ENCODE results near the gene ARHGDIA. TPM values are rescaled to one million over a fixed set of nuclear protein-coding genes. Genes with fewer than 3 reads are reported as not detected.

Gene ARHGDIA
- total RNA-seq, 4 donors from 2014 or later, result 120 to 219 (median 169) TPM

- ATAC-seq, result peak; percentile 56
- TF ChIP-seq POLR2AphosphoS5 (IDR thresholded peaks at IDR 0.05) (no peak), POLR2A (IDR thresholded peaks at IDR 0.05) (no peak), CTCF (IDR thresholded peaks at IDR 0.05) (no peak), EP300 (IDR thresholded peaks at IDR 0.05) (no peak)
- Histone ChIP-seq H3K27me3 (peaks cover 24% of the 10 kb centered on the region), H3K9me3 (no peaks in the 10 kb centered on the region), H3K4me3 (peak within 1 kb of the TSS in 1 of 2 donors; percentile 50), H3K27ac (peak within 1 kb of the TSS in 1 of 4 donors; percentile 26), H3K4me1 (peaks cover 0 to 20% (median 11%) of the 10 kb centered on the region in 3 donors), H3K36me3 (peaks cover 0 to 77% of the 10 kb centered on the region in 2 donors)
- no CpG with 5 or more reads among the region's 79 CpGs for WGBS, 2 donors (ENCODE audit: low coverage in 1 of 2)
Measured at GRCh38 chr17:81902023-81902652, 31.0 kb upstream of the ARHGDIA start, which contains the start of gene NPB. NPB (plus strand) TSS chr17:81902238; CDS start chr17:81902278, 40 bp downstream.

GRCh38 chr17:81901167-81902022 is 30.3 kb upstream of the ARHGDIA start:
- TF ChIP-seq POLR2A (IDR thresholded peaks at IDR 0.05), result no peak
- TF ChIP-seq POLR2AphosphoS5 (IDR thresholded peaks at IDR 0.05), result no peak
- no peak for TF ChIP-seq EP300 (IDR thresholded peaks at IDR 0.05)
- no peak for TF ChIP-seq CTCF (IDR thresholded peaks at IDR 0.05)
- peaks cover 0 to 77% of the 10 kb centered on the region in 2 donors for H3K36me3 ChIP-seq
- peaks cover 24% of the 10 kb centered on the region for H3K27me3 ChIP-seq
- no peak for ATAC-seq
- H3K4me1 ChIP-seq, result peaks cover 0 to 20% (median 11%) of the 10 kb centered on the region in 3 donors
- 86 to 89% methylated on average over 6 of the region's 21 CpGs for WGBS, 2 donors (ENCODE audit: low coverage in 1 of 2)
- H3K9me3 ChIP-seq, result no peaks in the 10 kb centered on the region
- peak overlapping the region in 1 of 4 donors; percentile 26 for H3K27ac ChIP-seq
- peak overlapping the region in 1 of 2 donors; percentile 50 for H3K4me3 ChIP-seq

- Histone ChIP-seq H3K4me1 (peaks cover 0 to 20% (median 11%) of the 10 kb centered on the region in 3 donors), H3K4me3 (no peak overlapping the region), H3K36me3 (peaks cover 0 to 77% of the 10 kb centered on the region in 2 donors), H3K27me3 (peaks cover 24% of the 10 kb centered on the region), H3K27ac (no peak overlapping the region), H3K9me3 (no peaks in the 10 kb centered on the region)
- no peak for TF ChIP-seq POLR2AphosphoS5 (IDR thresholded peaks at IDR 0.05)
- TF ChIP-seq EP300 (IDR thresholded peaks at IDR 0.05), result no peak
- TF ChIP-seq CTCF (IDR thresholded peaks at IDR 0.05), result no peak
- no peak for TF ChIP-seq POLR2A (IDR thresholded peaks at IDR 0.05)
- WGBS, 2 donors (ENCODE audit: low coverage in 1 of 2), result 76 to 92% methylated on average over 2 to 9 of the region's 18 CpGs
- ATAC-seq, result no peak
Measured at GRCh38 chr17:81900181-81900820, 29.2 kb upstream of the ARHGDIA start.

GRCh38 chr17:81899514-81900166 is 28.5 kb upstream of the ARHGDIA start:
- TF ChIP-seq EP300 (IDR thresholded peaks at IDR 0.05), result no peak
- no peak for ATAC-seq
- H3K9me3 ChIP-seq, result no peaks in the 10 kb centered on the region
- H3K4me1 ChIP-seq, result peaks cover 0 to 20% (median 11%) of the 10 kb centered on the region in 3 donors
- peaks cover 0 to 77% of the 10 kb centered on the region in 2 donors for H3K36me3 ChIP-seq
- peaks cover 24% of the 10 kb centered on the region for H3K27me3 ChIP-seq
- no peak overlapping the region for H3K27ac ChIP-seq
- 60% methylated on average over 1 of the region's 22 CpGs; no CpG with 5 or more reads in 1 of the 2 donors for WGBS, 2 donors (ENCODE audit: low coverage in 1 of 2)
- no peak overlapping the region for H3K4me3 ChIP-seq
